K562 (cell line): ENCODE data around the gene PAQR7. TPM values are rescaled to one million over a fixed set of nuclear protein-coding genes. Genes with fewer than 3 reads are reported as not detected.
A peak's percentile ranks its signal among the peaks of the same experiment; 100 is the strongest.

Source experiments
- CBX2 ChIP-seq: fragments of 200-600 bp; sonication (generic); IDR thresholded peaks from one replicate; pipeline ENCODE4 v1.6.1; 2012; ENCODE audit warnings: mild to moderate bottlenecking, low read length, inconsistent platforms; ENCODE audit not compliant: insufficient read depth, poor library complexity, severe bottlenecking
- CC2D1A ChIP-seq: fragments of 450-650 bp; IDR thresholded peaks from 2 replicates; pipeline ENCODE4 v1.6.1; 2017; ENCODE audit warnings: mild to moderate bottlenecking
- ELF2 ChIP-seq: fragments of 250-450 bp; sonication (Bioruptor Pico); IDR thresholded peaks from 2 replicates; pipeline ENCODE4 v1.5.0; 2021; ENCODE audit warnings: mild to moderate bottlenecking
- KDM1A ChIP-seq, 2 experiments: fragments of 450-650 bp; IDR thresholded peaks; 2 replicates each; pipeline ENCODE4 v1.6.1; 2016; ENCODE audit warnings: mild to moderate bottlenecking in 2 of 2
- KDM2B ChIP-seq: fragments of 250-450 bp; sonication (Bioruptor Pico); IDR thresholded peaks from 2 replicates; pipeline ENCODE4 v1.8.0; 2021; ENCODE audit warnings: mild to moderate bottlenecking, moderate library complexity
- KLF10 ChIP-seq: fragments of 250-450 bp; sonication (Bioruptor Pico); IDR thresholded peaks from 2 replicates; pipeline ENCODE4 v1.6.1; 2021; ENCODE audit warnings: matching md5 sums
- KLF13 ChIP-seq: fragments of 450-650 bp; IDR thresholded peaks from 2 replicates; pipeline ENCODE4 v1.6.1; 2016; ENCODE audit warnings: missing genetic modification characterization, low read depth, mild to moderate bottlenecking, missing compliant biosample characterization, moderate library complexity, borderline replicate concordance
- LEF1 ChIP-seq: fragments of 450-650 bp; IDR thresholded peaks from 2 replicates; pipeline ENCODE4 v1.6.1; 2016; ENCODE audit warnings: mild to moderate bottlenecking
- MLX ChIP-seq, 2 experiments: fragments of 450-650 bp in 1 of 2; sonication (generic) in 1 of 2; formaldehyde crosslinking; conservative IDR thresholded peaks; 2 replicates each; pipeline versions ENCODE4 v1.4.0 to v1.8.1; 2020 to 2022; ENCODE audit warnings: mild to moderate bottlenecking in 1 of 2, missing genetic modification reagents in 1 of 2
- PHTF2 ChIP-seq: fragments of 250-450 bp; sonication (Bioruptor Pico); IDR thresholded peaks from 2 replicates; pipeline ENCODE4 v1.5.0; 2021; ENCODE audit warnings: mild to moderate bottlenecking
- POLR2B ChIP-seq: fragments of 450-650 bp; IDR thresholded peaks from 2 replicates; pipeline ENCODE4 v1.6.1; 2018; ENCODE audit warnings: low read depth; ENCODE audit not compliant: partially characterized antibody
- POLR2H ChIP-seq: IDR thresholded peaks from 2 replicates; pipeline ENCODE4 v1.6.1; 2016; ENCODE audit warnings: missing genetic modification characterization, low read depth, mild to moderate bottlenecking, control low read depth, missing compliant biosample characterization, moderate library complexity
- SETDB1 ChIP-seq: IDR thresholded peaks from one replicate; pipeline ENCODE4 v1.6.1; 2012; ENCODE audit warnings: low read length, control low read depth, inconsistent platforms
- SIRT6 ChIP-seq: IDR thresholded peaks from one replicate; pipeline ENCODE4 v1.6.1; 2012; ENCODE audit warnings: low read depth, mild to moderate bottlenecking, control low read depth, inconsistent platforms, low read length, moderate library complexity
- SMAD3 ChIP-seq: fragments of 450-650 bp; formaldehyde crosslinking; conservative IDR thresholded peaks from 2 replicates; pipeline ENCODE4 v1.4.0; 2020; ENCODE audit warnings: mild to moderate bottlenecking
- SMC3 ChIP-seq: conservative IDR thresholded peaks from 2 replicates; pipeline ENCODE4 v1.6.1; 2011; ENCODE audit warnings: low read depth, low read length, improper control_type of control experiment; ENCODE audit not compliant: insufficient read depth
- STAG1 ChIP-seq: sonication (generic); formaldehyde crosslinking; IDR thresholded peaks from 2 replicates; pipeline ENCODE4 v1.5.0; 2020; ENCODE audit warnings: missing genetic modification reagents, borderline replicate concordance
- SUPT5H ChIP-seq: fragments of 450-650 bp; IDR thresholded peaks from 2 replicates; pipeline ENCODE4 v1.6.1; 2016
- ZKSCAN1 ChIP-seq: fragments of 150-350 bp; IDR thresholded peaks from 2 replicates; pipeline ENCODE4 v1.6.1; 2016; ENCODE audit warnings: low read depth, low read length
- ZKSCAN3 ChIP-seq: fragments of 250-450 bp; sonication (Bioruptor Pico); IDR thresholded peaks from 2 replicates; pipeline ENCODE4 v1.4.0; 2020
- ZNF740 ChIP-seq, 3 experiments: fragments of 200-800 bp in 1 of 3; sonication (Bioruptor generic) in 1 of 3; sonication (generic) in 1 of 3; formaldehyde crosslinking in 1 of 3; IDR thresholded peaks; 2 replicates each; pipeline versions ENCODE4 v1.6.1 to v1.8.0; 2016 to 2022; ENCODE audit warnings: mild to moderate bottlenecking in 2 of 3, missing compliant biosample characterization in 2 of 3, missing genetic modification characterization in 2 of 3, missing genetic modification reagents in 1 of 3
- ZNF785 ChIP-seq: fragments of 250-450 bp; sonication (Bioruptor Pico); IDR thresholded peaks from 2 replicates; pipeline ENCODE4 v1.4.0; 2020; ENCODE audit warnings: mild to moderate bottlenecking
- ZSCAN29 ChIP-seq: fragments of 450-650 bp; IDR thresholded peaks from 2 replicates; pipeline ENCODE4 v1.6.1; 2017
- polyA plus RNA-seq, 8 experiments: library from polyadenylated mRNA; depleted of rRNA in 4 of 8; stranded (reverse) in 5 of 8; unstranded in 3 of 8; fragments of >200 nt; fragmentation: Nextera tagmentation in 2 of 8; fragmentation: Illumina TruSeq in 1 of 8; extraction: Ambion mirVana in 2 of 8; extraction: Trizol in 1 of 8; gene quantifications; 2 replicates each; pipeline versions ENCODE4 v1.2.1 to v1.2.3, GENCODE V29; 2011 to 2014; ENCODE audit warnings: inconsistent platforms in 1 of 8, missing spikeins in 1 of 8
- total RNA-seq, 7 experiments: library from RNA; depleted of rRNA in 6 of 7; stranded (reverse); fragments of >200 nt in 6 of 7; fragmentation: Illumina TruSeq in 2 of 7; extraction: Trizol in 2 of 7; gene quantifications; 2 replicates each; pipeline versions ENCODE4 v1.2.1 to v1.2.3, GENCODE V29; 2011 to 2021; ENCODE audit warnings: low replicate concordance in 1 of 7
- TF ChIP-seq, protein P1 (sequence below), 2 experiments: IDR thresholded peaks; 2 replicates each; pipeline ENCODE4 v1.6.1; 2011; ENCODE audit warnings: borderline replicate concordance in 1 of 2, control low read depth in 1 of 2, low read depth in 1 of 2, low read length in 1 of 2, mild to moderate bottlenecking in 1 of 2, mixed read lengths in 1 of 2, moderate library complexity in 1 of 2; ENCODE audit not compliant: insufficient read depth in 1 of 2, insufficient read length in 1 of 2, poor library complexity in 1 of 2, severe bottlenecking in 1 of 2; ENCODE audit errors: extremely low read depth in 1 of 2
- TF ChIP-seq, protein P2 (sequence below), 2 experiments: fragments of 450-650 bp in 1 of 2; IDR thresholded peaks; 2 replicates each; pipeline ENCODE4 v1.6.1; 2011 to 2017; ENCODE audit warnings: low read depth in 2 of 2, antibody characterized with exemption in 1 of 2, borderline replicate concordance in 1 of 2, low read length in 1 of 2, mild to moderate bottlenecking in 1 of 2, mixed read lengths in 1 of 2; ENCODE audit not compliant: control insufficient read depth in 1 of 2

Gene PAQR7
- total and polyA plus RNA-seq, 9 of the 15 experiments (the other 6 are each of a cell fraction or from before 2014, with no cell fraction given) = 1.1 to 5.2 (median 2.6) TPM

- no peak for TF ChIP-seq KDM1A (IDR thresholded peaks at IDR 0.05)
- 0 out of 2 replicates have a peak, but pooled peaks have one; percentile 43 for TF ChIP-seq SUPT5H
- TF ChIP-seq POLR2H (tag) = no peak
- TF ChIP-seq SETDB1 = no peak
- TF ChIP-seq, protein P1, sequence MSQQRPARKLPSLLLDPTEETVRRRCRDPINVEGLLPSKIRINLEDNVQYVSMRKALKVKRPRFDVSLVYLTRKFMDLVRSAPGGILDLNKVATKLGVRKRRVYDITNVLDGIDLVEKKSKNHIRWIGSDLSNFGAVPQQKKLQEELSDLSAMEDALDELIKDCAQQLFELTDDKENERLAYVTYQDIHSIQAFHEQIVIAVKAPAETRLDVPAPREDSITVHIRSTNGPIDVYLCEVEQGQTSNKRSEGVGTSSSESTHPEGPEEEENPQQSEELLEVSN (IDR thresholded peaks at IDR 0.05; ENCODE audit: borderline replicate concordance in 1 of 2, extremely low read depth in 1 of 2, insufficient read depth in 1 of 2, insufficient read length in 1 of 2, low read depth in 1 of 2, low read length in 1 of 2, poor library complexity in 1 of 2, severe bottlenecking in 1 of 2) = no peak
- no peak for TF ChIP-seq ZSCAN29
- no peak for TF ChIP-seq KLF13 (tag)
- no peak for TF ChIP-seq MLX (CRISPR knock-in tag; conservative IDR thresholded peaks at IDR 0.05)
- no peak for TF ChIP-seq SIRT6
- no peak for TF ChIP-seq ZNF785 (CRISPR knock-in tag)
- no peak for TF ChIP-seq CC2D1A
- TF ChIP-seq STAG1 (CRISPR knock-in tag) = no peak
- no peak for TF ChIP-seq CBX2
- TF ChIP-seq POLR2B = peak; percentile 15
- TF ChIP-seq, protein P2, sequence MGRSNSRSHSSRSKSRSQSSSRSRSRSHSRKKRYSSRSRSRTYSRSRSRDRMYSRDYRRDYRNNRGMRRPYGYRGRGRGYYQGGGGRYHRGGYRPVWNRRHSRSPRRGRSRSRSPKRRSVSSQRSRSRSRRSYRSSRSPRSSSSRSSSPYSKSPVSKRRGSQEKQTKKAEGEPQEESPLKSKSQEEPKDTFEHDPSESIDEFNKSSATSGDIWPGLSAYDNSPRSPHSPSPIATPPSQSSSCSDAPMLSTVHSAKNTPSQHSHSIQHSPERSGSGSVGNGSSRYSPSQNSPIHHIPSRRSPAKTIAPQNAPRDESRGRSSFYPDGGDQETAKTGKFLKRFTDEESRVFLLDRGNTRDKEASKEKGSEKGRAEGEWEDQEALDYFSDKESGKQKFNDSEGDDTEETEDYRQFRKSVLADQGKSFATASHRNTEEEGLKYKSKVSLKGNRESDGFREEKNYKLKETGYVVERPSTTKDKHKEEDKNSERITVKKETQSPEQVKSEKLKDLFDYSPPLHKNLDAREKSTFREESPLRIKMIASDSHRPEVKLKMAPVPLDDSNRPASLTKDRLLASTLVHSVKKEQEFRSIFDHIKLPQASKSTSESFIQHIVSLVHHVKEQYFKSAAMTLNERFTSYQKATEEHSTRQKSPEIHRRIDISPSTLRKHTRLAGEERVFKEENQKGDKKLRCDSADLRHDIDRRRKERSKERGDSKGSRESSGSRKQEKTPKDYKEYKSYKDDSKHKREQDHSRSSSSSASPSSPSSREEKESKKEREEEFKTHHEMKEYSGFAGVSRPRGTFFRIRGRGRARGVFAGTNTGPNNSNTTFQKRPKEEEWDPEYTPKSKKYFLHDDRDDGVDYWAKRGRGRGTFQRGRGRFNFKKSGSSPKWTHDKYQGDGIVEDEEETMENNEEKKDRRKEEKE (IDR thresholded peaks at IDR 0.05; ENCODE audit: borderline replicate concordance in 1 of 2, control insufficient read depth in 1 of 2, low read depth in 2 of 2, low read length in 1 of 2) = no peak
- TF ChIP-seq SMAD3 (CRISPR knock-in tag) = no peak
- TF ChIP-seq ELF2 (CRISPR knock-in tag) = 0 out of 2 replicates have a peak, but pooled peaks have one; percentile 18
- no peak for TF ChIP-seq LEF1
- no peak for TF ChIP-seq PHTF2
- no peak; the same call in 1 of the 2 replicates for TF ChIP-seq ZNF740 (CRISPR knock-in tag; IDR thresholded peaks at IDR 0.05)
- no peak for TF ChIP-seq ZNF740 (tag; IDR thresholded peaks at IDR 0.05)
- no peak for TF ChIP-seq KDM2B
- no peak for TF ChIP-seq KLF10
- no peak for TF ChIP-seq ZKSCAN1
- TF ChIP-seq ZKSCAN3 (CRISPR knock-in tag) = no peak
- TF ChIP-seq SMC3 = no peak
Measured at GRCh38 chr1:25821112-25821476, 54.4 kb downstream of the PAQR7 start (continued).
